Bronchial epithelial cell (primary cell): ENCODE data around the gene BICDL1. TPM values are rescaled to one million over a fixed set of nuclear protein-coding genes. Genes with fewer than 3 reads are reported as not detected.

Experiments
- DNase-seq: peaks from one replicate; pipeline ENCODE4 v3.0.0-alpha.2; 2010; ENCODE audit warnings: low read depth
- FAIRE-seq: peaks from 2 replicates; lab custom pipeline; 2011; peaks lifted over from hg19 to GRCh38; lab: Jason Lieb, UNC
- H3K27me3 ChIP-seq: 2 replicates; pipeline ENCODE4 v1.5.1; 2011; ENCODE audit warnings: low read length; ENCODE audit not compliant: control insufficient read depth, insufficient read depth
- H3K36me3 ChIP-seq: 2 replicates; pipeline ENCODE4 v1.5.1; 2011; ENCODE audit warnings: low read length; ENCODE audit not compliant: control insufficient read depth, insufficient read depth
- H3K4me3 ChIP-seq: 2 replicates; pipeline ENCODE4 v1.5.1; 2011; ENCODE audit warnings: mild to moderate bottlenecking, low read depth, low read length, control low read depth
- CTCF ChIP-seq: IDR thresholded peaks from 2 replicates; pipeline ENCODE4 v1.5.1; 2011; ENCODE audit warnings: mild to moderate bottlenecking, moderate library complexity, low read length, control low read depth, inconsistent platforms; ENCODE audit not compliant: insufficient read depth, severe bottlenecking
- total RNA-seq: library from RNA; depleted of rRNA; stranded (reverse); fragments of >200 nt; gene quantifications from 2 replicates; pipeline ENCODE4 v1.2.1, GENCODE V29; 2014

Gene BICDL1
- total RNA-seq, 1 donor from 2014 or later: 10.8 TPM

GRCh38 chr12:120079411-120080400 lies 90.7 kb downstream of the BICDL1 start:
- Histone ChIP-seq H3K4me3 (no peak overlapping the region), H3K27me3 (no peaks in the 10 kb centered on the region), H3K36me3 (no peaks in the 10 kb centered on the region)
- peak; percentile 82 for DNase-seq
- no peak for TF ChIP-seq CTCF
- peak; percentile 32 for FAIRE-seq

- FAIRE-seq: no peak
- no peak for DNase-seq
- no peak for TF ChIP-seq CTCF
Observed at GRCh38 chr12:120081641-120082040, 92.6 kb downstream of the BICDL1 start.

GRCh38 chr12:120085920-120086645 lies 97.0 kb downstream of the BICDL1 start:
- TF ChIP-seq CTCF: no peak
- Histone ChIP-seq H3K27me3 (no peaks in the 10 kb centered on the region), H3K36me3 (peaks cover 4% of the 10 kb centered on the region), H3K4me3 (no peak overlapping the region)
- no peak for FAIRE-seq
- no peak for DNase-seq

More at GRCh38 chr12:120081641-120082040, 92.6 kb downstream of the BICDL1 start:
- Histone ChIP-seq H3K4me3 (no peak overlapping the region), H3K36me3 (no peaks in the 10 kb centered on the region), H3K27me3 (no peaks in the 10 kb centered on the region)

GRCh38 chr12:120086801-120087621 lies 98.0 kb downstream of the BICDL1 start:
- TF ChIP-seq CTCF: peak; percentile 99
- peak; percentile 98 for DNase-seq
- H3K27me3 ChIP-seq: no peaks in the 10 kb centered on the region
- FAIRE-seq: no peak
- H3K36me3 ChIP-seq: peaks cover 7% of the 10 kb centered on the region
- H3K4me3 ChIP-seq: peak overlapping the region; percentile 7

GRCh38 chr12:120089105-120089504 lies 100.1 kb downstream of the BICDL1 start:
- Histone ChIP-seq H3K27me3 (no peaks in the 10 kb centered on the region), H3K4me3 (no peak overlapping the region), H3K36me3 (peaks cover 12% of the 10 kb centered on the region)
- no peak for DNase-seq
- no peak for TF ChIP-seq CTCF
- FAIRE-seq: no peak
